ENCODE results near the gene DNAH10. TPM values are rescaled to one million over a fixed set of nuclear protein-coding genes. Genes with fewer than 3 reads are reported as not detected.
A peak's percentile ranks its signal among the peaks of the same experiment; 100 is the strongest.

Gene DNAH10
- total RNA-seq, 6 experiments from 2014 or later, result 0.19 to 1.1 (median 0.64) TPM

DNA sequence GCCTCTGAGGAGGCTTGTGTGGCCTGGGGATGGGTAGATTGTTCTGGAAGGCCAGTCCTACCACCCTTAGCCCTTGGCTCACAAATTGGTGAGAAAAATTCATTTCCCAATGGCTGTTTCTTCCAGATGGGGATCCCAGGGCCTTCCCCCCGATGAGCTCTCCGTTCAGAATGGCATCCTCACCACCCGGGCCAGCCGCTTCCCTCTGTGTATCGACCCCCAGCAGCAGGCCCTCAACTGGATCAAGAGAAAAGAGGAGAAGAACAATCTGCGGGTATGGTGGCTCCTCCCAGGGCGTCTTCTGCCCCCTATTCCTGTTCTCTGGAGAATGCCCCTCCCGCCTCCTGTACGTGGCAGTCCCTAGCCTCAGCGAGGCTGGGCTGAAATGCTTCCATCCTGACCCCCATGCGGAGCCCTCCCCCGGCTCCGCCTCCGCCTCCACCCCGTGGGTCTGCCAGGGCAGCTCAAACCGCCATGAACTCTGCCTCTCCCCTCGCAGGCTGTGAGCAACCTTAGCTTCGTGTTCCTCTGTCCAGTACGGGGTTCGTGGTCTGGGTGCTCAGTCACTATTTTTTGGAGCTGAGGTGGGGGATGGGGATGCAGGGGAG, 152.7 kb downstream of the DNAH10 start:
- no peak for DNase-seq
- H3K4me3 Mint-ChIP-seq, result no peak overlapping the region
- TF ChIP-seq CTCF (IDR thresholded peaks at IDR 0.05), result no peak
- no peaks in the 10 kb centered on the region for H3K9me3 Mint-ChIP-seq
- no peaks in the 10 kb centered on the region for H3K36me3 Mint-ChIP-seq (ENCODE audit: low read depth)
- H3K4me1 Mint-ChIP-seq (ENCODE audit: low read depth), result peaks cover 23% of the 10 kb centered on the region
- H3K27me3 Mint-ChIP-seq (ENCODE audit: insufficient read depth), result peaks cover 5% of the 10 kb centered on the region
- no peak overlapping the region for H3K27ac Mint-ChIP-seq

DNA sequence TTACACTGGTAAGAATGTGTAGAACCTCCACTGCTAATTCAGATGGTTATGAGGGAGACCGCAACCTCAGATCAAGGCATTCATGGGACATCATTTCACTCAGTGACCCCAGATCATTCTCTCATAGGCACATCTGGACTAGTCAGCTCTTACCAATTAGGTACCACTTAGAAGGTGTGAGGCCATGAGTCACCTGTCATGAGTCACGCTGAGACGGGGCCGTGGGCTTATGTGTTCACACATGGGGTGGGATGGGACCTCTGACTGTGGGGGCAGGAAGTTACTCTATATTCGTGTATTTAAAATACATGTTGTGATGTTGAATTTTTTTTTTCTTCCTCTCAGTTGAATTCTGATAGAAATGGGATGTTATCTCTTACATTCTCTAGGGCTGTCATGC, 154.6 kb downstream of the DNAH10 start:
- no peak for DNase-seq
- H3K9me3 Mint-ChIP-seq, result no peaks in the 10 kb centered on the region

DNA sequence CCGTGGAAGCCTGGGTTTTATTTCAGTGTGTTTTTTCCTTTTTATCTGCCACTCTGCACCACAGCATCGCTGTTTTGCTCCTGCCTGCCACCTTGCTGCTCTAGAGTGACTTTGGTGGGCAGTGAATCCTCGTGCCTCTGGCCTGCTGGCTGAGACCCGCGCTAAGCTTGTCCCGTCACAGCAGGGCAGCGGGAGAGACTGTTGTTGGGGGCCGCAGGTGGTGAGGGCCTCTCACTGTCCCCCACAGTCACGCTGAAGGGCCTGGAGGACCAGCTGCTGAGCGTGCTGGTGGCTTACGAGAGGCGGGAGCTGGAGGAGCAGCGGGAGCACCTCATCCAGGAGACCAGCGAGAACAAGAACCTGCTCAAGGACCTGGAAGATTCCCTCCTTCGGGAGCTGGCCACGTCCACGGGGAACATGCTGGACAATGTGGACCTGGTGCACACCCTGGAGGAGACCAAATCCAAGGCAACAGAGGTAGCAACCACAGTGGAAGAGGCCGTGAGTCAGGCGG, 155.3 kb downstream of the DNAH10 start:
- H3K36me3 Mint-ChIP-seq (ENCODE audit: low read depth), result no peaks in the 10 kb centered on the region
- no peak overlapping the region for H3K27ac Mint-ChIP-seq
- peaks cover 5% of the 10 kb centered on the region for H3K27me3 Mint-ChIP-seq (ENCODE audit: insufficient read depth)
- no peaks in the 10 kb centered on the region for H3K9me3 Mint-ChIP-seq
- H3K4me1 Mint-ChIP-seq (ENCODE audit: low read depth), result peaks cover 29% of the 10 kb centered on the region
- H3K4me3 Mint-ChIP-seq, result no peak overlapping the region
- no peak for TF ChIP-seq CTCF (IDR thresholded peaks at IDR 0.05)
- no peak for DNase-seq

More for the DNA sequence above, 154.6 kb downstream of the DNAH10 start:
- Mint-ChIP-seq H3K36me3 (ENCODE audit: low read depth) (no peaks in the 10 kb centered on the region), H3K27ac (no peak overlapping the region), H3K4me1 (ENCODE audit: low read depth) (peaks cover 29% of the 10 kb centered on the region), H3K27me3 (ENCODE audit: insufficient read depth) (peaks cover 5% of the 10 kb centered on the region), H3K4me3 (no peak overlapping the region)
- no peak for TF ChIP-seq CTCF (IDR thresholded peaks at IDR 0.05)

DNA sequence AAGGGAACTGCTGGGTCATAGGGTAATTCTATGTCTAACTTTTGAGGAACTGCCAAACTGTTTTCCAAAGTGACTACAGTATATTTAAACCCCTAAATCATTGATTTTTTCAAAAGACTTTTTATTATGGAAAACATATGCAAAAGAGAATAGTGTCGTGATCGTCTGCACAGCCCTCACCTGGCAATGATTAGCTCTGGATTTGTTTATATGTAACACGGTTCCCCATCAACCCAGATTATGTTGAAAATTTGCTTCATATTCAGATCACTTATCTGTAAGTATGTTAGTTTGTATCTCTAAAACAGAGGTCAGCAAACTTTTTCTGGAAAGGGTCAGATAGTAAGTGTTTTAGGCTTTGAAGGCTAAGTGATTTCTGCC, 157.9 kb downstream of the DNAH10 start:
- Mint-ChIP-seq H3K9me3 (no peaks in the 10 kb centered on the region), H3K4me1 (ENCODE audit: low read depth) (peaks cover 29% of the 10 kb centered on the region)

DNA sequence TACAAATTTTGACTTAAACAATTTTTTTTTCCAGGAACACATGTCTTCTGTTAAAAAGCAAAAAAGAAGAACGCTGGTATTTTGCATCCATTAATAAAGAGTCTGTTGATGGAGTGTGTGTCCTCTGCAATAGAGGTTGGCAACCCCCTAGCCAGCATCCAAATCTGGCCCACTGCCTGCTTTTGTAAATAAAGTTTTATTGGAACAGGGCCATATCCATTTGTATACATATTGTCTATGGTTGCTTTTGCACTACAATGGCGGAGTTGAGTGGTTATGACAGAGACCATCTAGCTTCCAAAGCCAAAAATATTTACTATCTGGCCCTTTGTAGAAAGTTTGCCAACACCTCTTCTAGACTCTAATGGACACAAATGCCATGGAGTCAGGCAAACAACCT, 160.9 kb downstream of the DNAH10 start:
- Mint-ChIP-seq H3K36me3 (ENCODE audit: low read depth) (no peaks in the 10 kb centered on the region), H3K4me3 (no peak overlapping the region), H3K27me3 (ENCODE audit: insufficient read depth) (peaks cover 10% of the 10 kb centered on the region), H3K9me3 (no peaks in the 10 kb centered on the region), H3K4me1 (ENCODE audit: low read depth) (peaks cover 20% of the 10 kb centered on the region), H3K27ac (no peak overlapping the region)
- no peak for TF ChIP-seq CTCF (IDR thresholded peaks at IDR 0.05)
- no peak for DNase-seq

More for the DNA sequence above, 157.9 kb downstream of the DNAH10 start:
- TF ChIP-seq CTCF (IDR thresholded peaks at IDR 0.05), result no peak
- peak overlapping the region; percentile 87 for H3K27ac Mint-ChIP-seq
- H3K27me3 Mint-ChIP-seq (ENCODE audit: insufficient read depth), result peaks cover 5% of the 10 kb centered on the region
- no peak for DNase-seq
- H3K36me3 Mint-ChIP-seq (ENCODE audit: low read depth), result no peaks in the 10 kb centered on the region
- peak overlapping the region; percentile 69 for H3K4me3 Mint-ChIP-seq
